HEK293 (cell line): ENCODE results near the gene ST8SIA5.

Experiments used
- CTCF ChIA-PET: fragments of 350-600 bp; formaldehyde crosslinking; extraction: SDS; loops from one replicate; lab custom pipeline; 2021; ENCODE audit warnings: antibody characterized with exemption; lab: Yijun Ruan, JAX
- POLR2A ChIA-PET: fragments of 300-600 bp; formaldehyde crosslinking; extraction: SDS; loops from one replicate; lab custom pipeline; 2020; ENCODE audit warnings: antibody characterized with exemption, inconsistent platforms; lab: Yijun Ruan, JAX
- H3K27ac ChIP-seq: fragments of 200-500 bp; sonication (Bioruptor generic); 2 replicates; pipeline ENCODE4 v1.5.1; 2014; ENCODE audit warnings: low read depth, low read length, control low read depth, inconsistent platforms; ENCODE audit errors: extremely low read depth
- H3K36me3 ChIP-seq, 2 experiments: fragments of 200-500 bp in 1 of 2; sonication (Bioruptor generic) in 1 of 2; 1 replicate in 1 of 2; 2 replicates in 1 of 2; pipeline ENCODE4 v1.5.1; 2014 to 2017; ENCODE audit warnings: inconsistent platforms in 2 of 2, low read length in 2 of 2; ENCODE audit not compliant: control insufficient read depth in 2 of 2, insufficient read depth in 1 of 2
- H3K4me1 ChIP-seq: fragments of 200-500 bp; sonication (Bioruptor generic); 2 replicates; pipeline ENCODE4 v1.5.1; 2014; ENCODE audit warnings: mild to moderate bottlenecking, low read length, inconsistent platforms; ENCODE audit not compliant: control insufficient read depth, insufficient read depth
- H3K4me3 ChIP-seq: 2 replicates; pipeline ENCODE4 v1.5.1; 2011; ENCODE audit warnings: low read depth, mild to moderate bottlenecking, control low read depth, low read length, moderate library complexity
- H3K9me3 ChIP-seq: fragments of 200-500 bp; sonication (Bioruptor generic); 2 replicates; pipeline ENCODE4 v1.5.1; 2014; ENCODE audit warnings: low read depth, low read length, inconsistent platforms; ENCODE audit not compliant: control insufficient read depth, insufficient read depth
- EGR2 ChIP-seq: fragments of 450-650 bp; formaldehyde crosslinking; IDR thresholded peaks from 2 replicates; pipeline ENCODE4 v1.5.1; 2016; ENCODE audit warnings: low read depth, missing biosample characterization, missing genetic modification characterization
- SCRT2 ChIP-seq: fragments of 450-650 bp; formaldehyde crosslinking; IDR thresholded peaks from 2 replicates; pipeline ENCODE4 v1.5.1; 2016; ENCODE audit warnings: missing biosample characterization, missing genetic modification characterization
- SETDB1 ChIP-seq: IDR thresholded peaks from one replicate; pipeline ENCODE4 v1.6.1; 2017; ENCODE audit warnings: mild to moderate bottlenecking, low read length, moderate library complexity, mixed read lengths; ENCODE audit not compliant: insufficient read length
- ZFHX2 ChIP-seq: fragments of 450-650 bp; formaldehyde crosslinking; conservative IDR thresholded peaks from 2 replicates; pipeline ENCODE4 v1.5.1; 2016; ENCODE audit warnings: missing biosample characterization, missing genetic modification characterization
- ZFP37 ChIP-seq: fragments of 450-650 bp; formaldehyde crosslinking; IDR thresholded peaks from 2 replicates; pipeline ENCODE4 v1.5.1; 2016; ENCODE audit warnings: missing biosample characterization, missing genetic modification characterization
- ZNF169 ChIP-seq: fragments of 450-650 bp; formaldehyde crosslinking; IDR thresholded peaks from 2 replicates; pipeline ENCODE4 v1.5.1; 2016; ENCODE audit warnings: missing biosample characterization, missing genetic modification characterization
- ZNF585B ChIP-seq: fragments of 450-650 bp; formaldehyde crosslinking; IDR thresholded peaks from 2 replicates; pipeline ENCODE4 v1.5.1; 2016; ENCODE audit warnings: missing biosample characterization, missing genetic modification characterization
- ZNF621 ChIP-seq: fragments of 450-650 bp; formaldehyde crosslinking; IDR thresholded peaks from 2 replicates; pipeline ENCODE4 v1.5.1; 2017; ENCODE audit warnings: missing biosample characterization, missing genetic modification characterization
- ZNF624 ChIP-seq: fragments of 450-650 bp; formaldehyde crosslinking; IDR thresholded peaks from 2 replicates; pipeline ENCODE4 v1.5.1; 2017; ENCODE audit warnings: missing biosample characterization, missing genetic modification characterization
- ZNF658 ChIP-seq: fragments of 450-650 bp; formaldehyde crosslinking; IDR thresholded peaks from 2 replicates; pipeline ENCODE4; 2016; ENCODE audit warnings: missing biosample characterization, missing genetic modification characterization
- ZNF777 ChIP-seq: fragments of 450-650 bp; formaldehyde crosslinking; IDR thresholded peaks from 2 replicates; pipeline ENCODE4 v1.5.1; 2017; ENCODE audit warnings: missing biosample characterization, missing genetic modification characterization, borderline replicate concordance
- ZNF837 ChIP-seq: fragments of 450-650 bp; formaldehyde crosslinking; IDR thresholded peaks from 2 replicates; pipeline ENCODE4 v1.5.1; 2016; ENCODE audit warnings: missing biosample characterization, missing genetic modification characterization
- ZSCAN16 ChIP-seq: fragments of 450-650 bp; formaldehyde crosslinking; IDR thresholded peaks from 2 replicates; pipeline ENCODE4 v1.5.1; 2016; ENCODE audit warnings: missing biosample characterization, missing genetic modification characterization
- ZSCAN23 ChIP-seq: fragments of 450-650 bp; formaldehyde crosslinking; IDR thresholded peaks from 2 replicates; pipeline ENCODE4 v1.5.1; 2016; ENCODE audit warnings: missing biosample characterization, missing genetic modification characterization
- TF ChIP-seq, protein P1 (sequence below): fragments of 450-650 bp; formaldehyde crosslinking; IDR thresholded peaks from 2 replicates; pipeline ENCODE4 v1.5.1; 2016; ENCODE audit warnings: missing biosample characterization, missing genetic modification characterization, low read depth
- TF ChIP-seq, protein P2 (sequence below): IDR thresholded peaks from 2 replicates; pipeline ENCODE4 v1.6.1; 2011; ENCODE audit warnings: mild to moderate bottlenecking, low read depth, low read length, borderline replicate concordance
- TF ChIP-seq, protein P3 (sequence below): fragments of 450-650 bp; formaldehyde crosslinking; IDR thresholded peaks from 2 replicates; pipeline ENCODE4 v1.5.0; 2017; ENCODE audit warnings: missing biosample characterization, missing genetic modification characterization, borderline replicate concordance
- TF ChIP-seq, protein P4 (sequence below): fragments of 450-650 bp; formaldehyde crosslinking; IDR thresholded peaks from 2 replicates; pipeline ENCODE4 v1.5.1; 2016; ENCODE audit warnings: missing biosample characterization, missing genetic modification characterization

Gene ST8SIA5

DNA sequence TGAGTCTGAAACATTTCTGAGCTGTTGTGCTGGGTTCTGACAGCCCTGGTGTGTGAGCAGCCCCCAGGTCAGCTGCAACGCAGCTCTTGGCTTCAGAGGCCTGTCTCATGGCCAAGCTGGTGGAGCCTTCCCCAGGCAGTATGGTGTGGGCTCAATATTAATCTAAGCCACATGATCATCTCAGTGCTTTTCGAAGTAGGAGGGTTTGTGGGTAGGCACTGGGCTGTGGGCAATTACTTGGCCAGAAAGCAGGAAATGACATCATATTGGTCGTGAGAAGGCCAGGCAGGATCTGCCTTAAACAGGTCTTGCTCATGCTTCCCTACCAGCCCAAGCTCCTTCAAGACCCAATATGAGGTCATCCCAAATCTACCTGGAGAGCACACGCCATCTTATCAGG, 126.7 kb downstream of the ST8SIA5 start:
- TF ChIP-seq EGR2 (peak; percentile 73; the same call in 1 of the 2 replicates), ZSCAN23 (no peak), ZFHX2 (tag by site-specific recombination) (peak; percentile 63), ZNF624 (tag by site-specific recombination) (no peak), ZNF585B (tag by site-specific recombination) (no peak), SETDB1 (no peak)
- TF ChIP-seq, protein P1, sequence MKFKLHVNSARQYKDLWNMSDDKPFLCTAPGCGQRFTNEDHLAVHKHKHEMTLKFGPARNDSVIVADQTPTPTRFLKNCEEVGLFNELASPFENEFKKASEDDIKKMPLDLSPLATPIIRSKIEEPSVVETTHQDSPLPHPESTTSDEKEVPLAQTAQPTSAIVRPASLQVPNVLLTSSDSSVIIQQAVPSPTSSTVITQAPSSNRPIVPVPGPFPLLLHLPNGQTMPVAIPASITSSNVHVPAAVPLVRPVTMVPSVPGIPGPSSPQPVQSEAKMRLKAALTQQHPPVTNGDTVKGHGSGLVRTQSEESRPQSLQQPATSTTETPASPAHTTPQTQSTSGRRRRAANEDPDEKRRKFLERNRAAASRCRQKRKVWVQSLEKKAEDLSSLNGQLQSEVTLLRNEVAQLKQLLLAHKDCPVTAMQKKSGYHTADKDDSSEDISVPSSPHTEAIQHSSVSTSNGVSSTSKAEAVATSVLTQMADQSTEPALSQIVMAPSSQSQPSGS (tag by site-specific recombination), result peak; percentile 57
- H3K27ac ChIP-seq, result no peak overlapping the region
- ChIA-PET POLR2A (no interaction called here), CTCF (interaction anchor here (0.6 to 0.8 kb wide), 2 partner anchors 349 to 426 kb away, joined by 3 to 4 read pairs; no protein-coding TSS in a partner anchor)
- H3K4me1 ChIP-seq, result no peaks in the 10 kb centered on the region
- H3K4me3 ChIP-seq, result no peak overlapping the region
- no peaks in the 10 kb centered on the region for H3K36me3 ChIP-seq
- H3K9me3 ChIP-seq, result no peaks in the 10 kb centered on the region

DNA sequence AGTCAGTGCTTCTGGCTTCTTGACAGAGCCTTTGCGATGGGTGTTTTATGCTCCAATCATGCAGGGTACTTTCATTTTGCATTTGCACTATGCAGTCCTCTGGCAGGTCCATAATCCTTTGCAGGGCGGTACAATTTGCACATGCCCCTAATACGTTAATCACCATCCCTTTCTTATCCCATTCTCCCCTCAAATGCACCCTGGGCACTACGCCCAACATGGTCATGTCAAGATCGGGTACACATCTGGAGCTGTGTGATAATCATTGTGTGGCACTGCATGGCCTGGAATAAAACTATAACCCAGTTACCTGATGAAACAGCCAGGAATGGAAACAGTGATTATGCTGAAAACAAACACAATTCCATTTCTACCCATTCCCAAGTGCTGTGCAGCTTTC, 127.5 kb downstream of the ST8SIA5 start:
- H3K36me3 ChIP-seq, result no peaks in the 10 kb centered on the region
- POLR2A ChIA-PET, result no interaction called here
- no peak overlapping the region for H3K27ac ChIP-seq
- no peak overlapping the region for H3K4me3 ChIP-seq
- TF ChIP-seq ZNF169 (tag by site-specific recombination), result no peak
- TF ChIP-seq, protein P2, sequence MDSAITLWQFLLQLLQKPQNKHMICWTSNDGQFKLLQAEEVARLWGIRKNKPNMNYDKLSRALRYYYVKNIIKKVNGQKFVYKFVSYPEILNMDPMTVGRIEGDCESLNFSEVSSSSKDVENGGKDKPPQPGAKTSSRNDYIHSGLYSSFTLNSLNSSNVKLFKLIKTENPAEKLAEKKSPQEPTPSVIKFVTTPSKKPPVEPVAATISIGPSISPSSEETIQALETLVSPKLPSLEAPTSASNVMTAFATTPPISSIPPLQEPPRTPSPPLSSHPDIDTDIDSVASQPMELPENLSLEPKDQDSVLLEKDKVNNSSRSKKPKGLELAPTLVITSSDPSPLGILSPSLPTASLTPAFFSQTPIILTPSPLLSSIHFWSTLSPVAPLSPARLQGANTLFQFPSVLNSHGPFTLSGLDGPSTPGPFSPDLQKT, result no peak
- no peak for TF ChIP-seq ZSCAN16 (tag by site-specific recombination)
- no peak for TF ChIP-seq ZNF621 (tag by site-specific recombination)
- TF ChIP-seq, protein P3, sequence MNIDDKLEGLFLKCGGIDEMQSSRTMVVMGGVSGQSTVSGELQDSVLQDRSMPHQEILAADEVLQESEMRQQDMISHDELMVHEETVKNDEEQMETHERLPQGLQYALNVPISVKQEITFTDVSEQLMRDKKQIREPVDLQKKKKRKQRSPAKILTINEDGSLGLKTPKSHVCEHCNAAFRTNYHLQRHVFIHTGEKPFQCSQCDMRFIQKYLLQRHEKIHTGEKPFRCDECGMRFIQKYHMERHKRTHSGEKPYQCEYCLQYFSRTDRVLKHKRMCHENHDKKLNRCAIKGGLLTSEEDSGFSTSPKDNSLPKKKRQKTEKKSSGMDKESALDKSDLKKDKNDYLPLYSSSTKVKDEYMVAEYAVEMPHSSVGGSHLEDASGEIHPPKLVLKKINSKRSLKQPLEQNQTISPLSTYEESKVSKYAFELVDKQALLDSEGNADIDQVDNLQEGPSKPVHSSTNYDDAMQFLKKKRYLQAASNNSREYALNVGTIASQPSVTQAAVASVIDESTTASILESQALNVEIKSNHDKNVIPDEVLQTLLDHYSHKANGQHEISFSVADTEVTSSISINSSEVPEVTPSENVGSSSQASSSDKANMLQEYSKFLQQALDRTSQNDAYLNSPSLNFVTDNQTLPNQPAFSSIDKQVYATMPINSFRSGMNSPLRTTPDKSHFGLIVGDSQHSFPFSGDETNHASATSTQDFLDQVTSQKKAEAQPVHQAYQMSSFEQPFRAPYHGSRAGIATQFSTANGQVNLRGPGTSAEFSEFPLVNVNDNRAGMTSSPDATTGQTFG (tag by site-specific recombination), result no peak
- TF ChIP-seq, protein P4, sequence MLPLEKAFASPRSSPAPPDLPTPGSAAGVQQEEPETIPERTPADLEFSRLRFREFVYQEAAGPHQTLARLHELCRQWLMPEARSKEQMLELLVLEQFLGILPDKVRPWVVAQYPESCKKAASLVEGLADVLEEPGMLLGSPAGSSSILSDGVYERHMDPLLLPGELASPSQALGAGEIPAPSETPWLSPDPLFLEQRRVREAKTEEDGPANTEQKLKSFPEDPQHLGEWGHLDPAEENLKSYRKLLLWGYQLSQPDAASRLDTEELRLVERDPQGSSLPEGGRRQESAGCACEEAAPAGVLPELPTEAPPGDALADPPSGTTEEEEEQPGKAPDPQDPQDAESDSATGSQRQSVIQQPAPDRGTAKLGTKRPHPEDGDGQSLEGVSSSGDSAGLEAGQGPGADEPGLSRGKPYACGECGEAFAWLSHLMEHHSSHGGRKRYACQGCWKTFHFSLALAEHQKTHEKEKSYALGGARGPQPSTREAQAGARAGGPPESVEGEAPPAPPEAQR, result no peak
- no peak for TF ChIP-seq ZNF777 (tag by site-specific recombination)
- TF ChIP-seq, all 188 proteins: peak for 0
- no peaks in the 10 kb centered on the region for H3K9me3 ChIP-seq
- H3K4me1 ChIP-seq, result no peaks in the 10 kb centered on the region
- CTCF ChIA-PET, result no interaction called here

DNA sequence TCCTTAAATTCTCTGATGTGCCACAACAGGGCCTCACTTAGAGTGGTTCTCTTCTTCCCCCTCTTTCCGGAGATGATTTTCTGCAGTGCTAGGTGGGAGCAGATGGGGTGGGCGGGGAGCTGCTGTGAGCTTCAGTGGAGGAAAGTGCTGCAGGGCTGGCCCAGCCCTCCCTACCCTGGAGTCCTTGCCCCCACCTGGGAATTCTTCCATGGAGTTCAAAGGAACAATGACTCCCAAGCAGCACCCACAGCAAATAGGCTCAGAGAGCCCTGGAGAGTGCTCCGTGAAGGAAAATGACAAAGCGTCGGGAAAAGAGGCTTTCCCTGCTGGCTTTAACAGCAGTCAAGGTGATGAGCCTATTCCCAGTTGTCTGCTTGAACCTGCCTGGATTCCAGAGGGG, 128.6 kb downstream of the ST8SIA5 start:
- no peaks in the 10 kb centered on the region for H3K9me3 ChIP-seq
- H3K4me1 ChIP-seq, result no peaks in the 10 kb centered on the region
- POLR2A ChIA-PET, result no interaction called here
- no peak overlapping the region for H3K4me3 ChIP-seq
- CTCF ChIA-PET, result interaction anchor here (0.5 to 2.3 kb wide), 2 partner anchors 30 to 654 kb away, joined by 4 to 11 read pairs; no protein-coding TSS in a partner anchor
- no peak for TF ChIP-seq SCRT2
- peak; percentile 39; the same call in 1 of the 2 replicates for TF ChIP-seq EGR2
- no peak for TF ChIP-seq ZFP37 (tag by site-specific recombination)
- no peak for TF ChIP-seq ZNF837 (tag by site-specific recombination)
- no peak for TF ChIP-seq ZNF658 (tag by site-specific recombination)
- H3K36me3 ChIP-seq, result no peaks in the 10 kb centered on the region
- no peak overlapping the region for H3K27ac ChIP-seq
